ENCODE data around the gene USP44. TPM values are rescaled to one million over a fixed set of nuclear protein-coding genes. Genes with fewer than 3 reads are reported as not detected.

The USP44 gene
- total RNA-seq, 1 experiment from 2014 or later, result not detected

GRCh38 chr12:95509300-95509699, 42.0 kb downstream of the USP44 start:
- Histone ChIP-seq H3F3A (ENCODE audit: low read length, unreplicated experiment) (no peaks in the 10 kb centered on the region), H3K9me3 (ENCODE audit: low read length) (no peaks in the 10 kb centered on the region), H3K9ac (ENCODE audit: low read length) (no peak overlapping the region), H3K27me3 (ENCODE audit: low read length) (no peaks in the 10 kb centered on the region), H2AFZ (ENCODE audit: low read length) (no peak overlapping the region), H3K4me2 (ENCODE audit: low read length) (no peak overlapping the region), H3K27ac (ENCODE audit: low read length) (no peak overlapping the region), H3K4me3 (ENCODE audit: low read length) (no peak overlapping the region), H3K9me2 (replicated peaks; ENCODE audit: low read length) (no peaks in the 10 kb centered on the region), H3K36me3 (ENCODE audit: low read depth, low read length) (peaks cover 66% of the 10 kb centered on the region), H4K20me1 (ENCODE audit: low read length) (no peaks in the 10 kb centered on the region), H3K4me1 (ENCODE audit: insufficient read depth, low read length) (no peaks in the 10 kb centered on the region), H3K79me2 (ENCODE audit: low read length) (no peaks in the 10 kb centered on the region)
- DNase-seq, result no peak
- ChIA-PET CTCF (no interaction called here), POLR2A (ENCODE audit: unreplicated experiment) (no interaction called here)
- intact Hi-C loops (cut with micrococcal nuclease), result no loop called here
- no TSS peak for BruUV-seq (replicated peaks)
- TF ChIP-seq CTCF (conservative IDR thresholded peaks at IDR 0.05; ENCODE audit: low read depth, low read length) (no peak), EZH2 (IDR thresholded peaks at IDR 0.05; ENCODE audit: low read length, unreplicated experiment) (no peak), EZH2phosphoT487 (IDR thresholded peaks at IDR 0.05; ENCODE audit: borderline replicate concordance, low read length) (no peak)
- ATAC-seq, result no peak

GRCh38 chr12:95506707-95507523, 44.4 kb downstream of the USP44 start:
- no peak overlapping the region for H3K4me2 ChIP-seq (ENCODE audit: low read length)
- no peaks in the 10 kb centered on the region for H3K27me3 ChIP-seq (ENCODE audit: low read length)
- H4K20me1 ChIP-seq (ENCODE audit: low read length), result no peaks in the 10 kb centered on the region
- no TSS peak for BruUV-seq (replicated peaks)
- no peaks in the 10 kb centered on the region for H3K9me3 ChIP-seq (ENCODE audit: low read length)
- POLR2A ChIA-PET (ENCODE audit: unreplicated experiment), result no interaction called here
- ATAC-seq (no peak; the same call in 1 of the 2 replicates), DNase-seq (no peak)
- CTCF ChIA-PET, result interaction anchor here (0.7 kb wide), 1 partner anchor 67 kb away, joined by 3 read pairs; no protein-coding TSS in a partner anchor
- no peak overlapping the region for H3K4me3 ChIP-seq (ENCODE audit: low read length)
- no peak overlapping the region for H3K27ac ChIP-seq (ENCODE audit: low read length)
- TF ChIP-seq EZH2 (IDR thresholded peaks at IDR 0.05; ENCODE audit: low read length, unreplicated experiment) (no peak), EZH2phosphoT487 (IDR thresholded peaks at IDR 0.05; ENCODE audit: borderline replicate concordance, low read length) (no peak), CTCF (conservative IDR thresholded peaks at IDR 0.05; ENCODE audit: low read depth, low read length) (no peak)
- H3K79me2 ChIP-seq (ENCODE audit: low read length), result no peaks in the 10 kb centered on the region
- no peaks in the 10 kb centered on the region for H3K9me2 ChIP-seq (replicated peaks; ENCODE audit: low read length)
- no peaks in the 10 kb centered on the region for H3F3A ChIP-seq (ENCODE audit: low read length, unreplicated experiment)
- no peak overlapping the region for H3K9ac ChIP-seq (ENCODE audit: low read length)
- intact Hi-C loops (cut with micrococcal nuclease), result no loop called here
- no peak overlapping the region for H2AFZ ChIP-seq (ENCODE audit: low read length)
- no peaks in the 10 kb centered on the region for H3K4me1 ChIP-seq (ENCODE audit: insufficient read depth, low read length)
- peaks cover 55% of the 10 kb centered on the region for H3K36me3 ChIP-seq (ENCODE audit: low read depth, low read length)

- DNase-seq, result no peak
- no peaks in the 10 kb centered on the region for H3K9me2 ChIP-seq (replicated peaks; ENCODE audit: low read length)
- ChIA-PET CTCF (no interaction called here), POLR2A (ENCODE audit: unreplicated experiment) (no interaction called here)
- no peaks in the 10 kb centered on the region for H3F3A ChIP-seq (ENCODE audit: low read length, unreplicated experiment)
- H4K20me1 ChIP-seq (ENCODE audit: low read length), result no peaks in the 10 kb centered on the region
- no peak for ATAC-seq
- no peaks in the 10 kb centered on the region for H3K27me3 ChIP-seq (ENCODE audit: low read length)
- no peak overlapping the region for H2AFZ ChIP-seq (ENCODE audit: low read length)
- H3K27ac ChIP-seq (ENCODE audit: low read length), result no peak overlapping the region
- no peak overlapping the region for H3K9ac ChIP-seq (ENCODE audit: low read length)
- no peaks in the 10 kb centered on the region for H3K9me3 ChIP-seq (ENCODE audit: low read length)
- no peak overlapping the region for H3K4me3 ChIP-seq (ENCODE audit: low read length)
- no peak overlapping the region for H3K4me2 ChIP-seq (ENCODE audit: low read length)
- peaks cover 43% of the 10 kb centered on the region for H3K36me3 ChIP-seq (ENCODE audit: low read depth, low read length)
- H3K4me1 ChIP-seq (ENCODE audit: insufficient read depth, low read length), result no peaks in the 10 kb centered on the region
- intact Hi-C loops (cut with micrococcal nuclease), result no loop called here
- TF ChIP-seq CTCF (conservative IDR thresholded peaks at IDR 0.05; ENCODE audit: low read depth, low read length), result no peak
- no peak for TF ChIP-seq EZH2phosphoT487 (IDR thresholded peaks at IDR 0.05; ENCODE audit: borderline replicate concordance, low read length)
- TF ChIP-seq EZH2 (IDR thresholded peaks at IDR 0.05; ENCODE audit: low read length, unreplicated experiment), result no peak
- peaks cover 8% of the 10 kb centered on the region; the same call in 1 of the 2 replicates for H3K79me2 ChIP-seq (ENCODE audit: low read length)
- BruUV-seq (replicated peaks), result no TSS peak
Observed at GRCh38 chr12:95505039-95505438, 46.2 kb downstream of the USP44 start.

All from PC-3 (cell line).